OCI-LY7 (cell line): ENCODE measurements around the gene CDKL1.

Experiments
- EZH2phosphoT487 ChIP-seq: fragments of 200-600 bp; sonication (generic); IDR thresholded peaks from 2 replicates; pipeline ENCODE4 v1.6.1; 2018; ENCODE audit warnings: low read depth, borderline replicate concordance, mild to moderate bottlenecking, mixed run types, antibody characterized with exemption, low read length, moderate library complexity, mixed read lengths
- TF ChIP-seq, protein P1 (sequence below): fragments of 200-600 bp; sonication (generic); conservative IDR thresholded peaks from 2 replicates; pipeline ENCODE4 v1.5.1; 2014; ENCODE audit warnings: mild to moderate bottlenecking, antibody characterized with exemption, low read length, moderate library complexity, mixed read lengths

DNA sequence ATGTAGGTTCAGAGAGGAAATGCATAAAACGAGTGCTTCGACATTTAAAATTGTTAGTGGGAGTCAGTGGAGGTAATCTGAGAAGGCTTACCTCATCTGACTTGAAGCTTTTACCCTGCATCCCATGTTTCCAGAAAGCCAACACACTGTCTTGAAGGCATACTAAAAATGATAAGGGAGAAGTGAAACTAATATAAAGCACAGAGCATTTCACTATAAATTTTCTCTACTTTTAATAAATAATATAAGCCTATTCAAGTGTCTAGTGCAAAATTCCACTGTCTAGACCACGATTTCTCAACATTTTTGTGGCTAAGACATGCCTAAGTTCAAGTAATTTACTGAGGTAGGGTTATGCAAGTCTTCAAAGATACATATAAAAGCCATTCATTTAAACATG lies 29.1 kb upstream of the CDKL1 start:
- TF ChIP-seq, protein P1, sequence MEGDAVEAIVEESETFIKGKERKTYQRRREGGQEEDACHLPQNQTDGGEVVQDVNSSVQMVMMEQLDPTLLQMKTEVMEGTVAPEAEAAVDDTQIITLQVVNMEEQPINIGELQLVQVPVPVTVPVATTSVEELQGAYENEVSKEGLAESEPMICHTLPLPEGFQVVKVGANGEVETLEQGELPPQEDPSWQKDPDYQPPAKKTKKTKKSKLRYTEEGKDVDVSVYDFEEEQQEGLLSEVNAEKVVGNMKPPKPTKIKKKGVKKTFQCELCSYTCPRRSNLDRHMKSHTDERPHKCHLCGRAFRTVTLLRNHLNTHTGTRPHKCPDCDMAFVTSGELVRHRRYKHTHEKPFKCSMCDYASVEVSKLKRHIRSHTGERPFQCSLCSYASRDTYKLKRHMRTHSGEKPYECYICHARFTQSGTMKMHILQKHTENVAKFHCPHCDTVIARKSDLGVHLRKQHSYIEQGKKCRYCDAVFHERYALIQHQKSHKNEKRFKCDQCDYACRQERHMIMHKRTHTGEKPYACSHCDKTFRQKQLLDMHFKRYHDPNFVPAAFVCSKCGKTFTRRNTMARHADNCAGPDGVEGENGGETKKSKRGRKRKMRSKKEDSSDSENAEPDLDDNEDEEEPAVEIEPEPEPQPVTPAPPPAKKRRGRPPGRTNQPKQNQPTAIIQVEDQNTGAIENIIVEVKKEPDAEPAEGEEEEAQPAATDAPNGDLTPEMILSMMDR, result no peak
- TF ChIP-seq EZH2phosphoT487, result no peak
